K562 (cell line): ENCODE data around the gene PNPLA8. TPM values are rescaled to one million over a fixed set of nuclear protein-coding genes. Genes with fewer than 3 reads are reported as not detected.

Experiments
- ARNT ChIP-seq, 2 experiments: fragments of 450-650 bp; IDR thresholded peaks; 2 replicates each; pipeline ENCODE4 v1.6.1; 2016; ENCODE audit warnings: mild to moderate bottlenecking in 1 of 2
- CBFA2T2 ChIP-seq: fragments of 450-650 bp; conservative IDR thresholded peaks from 2 replicates; pipeline ENCODE4 v1.6.1; 2017; ENCODE audit warnings: mild to moderate bottlenecking
- FIP1L1 ChIP-seq: fragments of 200-400 bp; formaldehyde crosslinking; IDR thresholded peaks from 2 replicates; pipeline ENCODE4 v1.6.1; 2018; ENCODE audit warnings: mild to moderate bottlenecking, low read depth, low read length; ENCODE audit not compliant: poor library complexity, severe bottlenecking
- FOSL1 ChIP-seq: fragments of 200-800 bp; sonication (Bioruptor generic); conservative IDR thresholded peaks from 2 replicates; pipeline ENCODE4 v1.6.1; 2016; ENCODE audit warnings: missing genetic modification characterization, missing compliant biosample characterization
- GABPA ChIP-seq: fragments of 200-800 bp; sonication (Bioruptor generic); conservative IDR thresholded peaks from 2 replicates; pipeline ENCODE4 v1.6.1; 2016; ENCODE audit warnings: low read depth, missing genetic modification characterization, missing compliant biosample characterization
- GABPB2 ChIP-seq: fragments of 250-450 bp; sonication (Bioruptor Pico); conservative IDR thresholded peaks from 2 replicates; pipeline ENCODE4 v1.5.1; 2021; ENCODE audit warnings: mild to moderate bottlenecking
- GMEB1 ChIP-seq: fragments of 250-450 bp; sonication (Bioruptor Pico); IDR thresholded peaks from 2 replicates; pipeline ENCODE4 v1.4.0; 2020; ENCODE audit warnings: mild to moderate bottlenecking
- GTF2E2 ChIP-seq: fragments of 200-800 bp; sonication (Bioruptor generic); IDR thresholded peaks from 2 replicates; pipeline ENCODE4 v1.6.1; 2016; ENCODE audit warnings: missing genetic modification characterization, missing compliant biosample characterization
- HNRNPLL ChIP-seq: fragments of 200-400 bp; formaldehyde crosslinking; IDR thresholded peaks from 2 replicates; pipeline ENCODE4 v1.6.1; 2017; ENCODE audit warnings: low read length, low read depth, mild to moderate bottlenecking; ENCODE audit not compliant: poor library complexity, severe bottlenecking
- POLR2H ChIP-seq: IDR thresholded peaks from 2 replicates; pipeline ENCODE4 v1.6.1; 2016; ENCODE audit warnings: missing genetic modification characterization, low read depth, mild to moderate bottlenecking, control low read depth, missing compliant biosample characterization, moderate library complexity
- PRDM10 ChIP-seq: fragments of 450-650 bp; IDR thresholded peaks from 2 replicates; pipeline ENCODE4 v1.6.1; 2018; ENCODE audit not compliant: partially characterized antibody
- PRPF4 ChIP-seq: fragments of 200-400 bp; formaldehyde crosslinking; IDR thresholded peaks from one replicate; pipeline ENCODE4 v1.6.1; 2017; ENCODE audit warnings: low read length, low read depth, mild to moderate bottlenecking; ENCODE audit not compliant: insufficient read depth, poor library complexity, severe bottlenecking
- RAD21 ChIP-seq, 2 experiments: fragments of 250-450 bp in 1 of 2; fragments of 450-650 bp in 1 of 2; sonication (Bioruptor Pico) in 1 of 2; formaldehyde crosslinking in 1 of 2; IDR thresholded peaks in 1 of 2; conservative IDR thresholded peaks in 1 of 2; 2 replicates each; pipeline versions ENCODE4 v1.4.0 to v1.8.0; 2020 to 2022; ENCODE audit warnings: mild to moderate bottlenecking in 2 of 2, moderate library complexity in 1 of 2
- SRF ChIP-seq, 2 experiments: fragments of 250-450, 450-650 bp in 1 of 2; sonication (Bioruptor Pico) in 1 of 2; sonication (generic) in 1 of 2; formaldehyde crosslinking; IDR thresholded peaks; 2 replicates each; pipeline versions ENCODE4 v1.5.0 to v1.5.1; 2020 to 2022; ENCODE audit warnings: mild to moderate bottlenecking in 1 of 2, missing genetic modification reagents in 1 of 2
- TOE1 ChIP-seq, 2 experiments: fragments of 450-650 bp in 1 of 2; sonication (generic) in 1 of 2; formaldehyde crosslinking in 1 of 2; IDR thresholded peaks; 2 replicates each; pipeline versions ENCODE4 v1.7.1 to v1.8.0; 2016 to 2022; ENCODE audit warnings: borderline replicate concordance in 2 of 2, mild to moderate bottlenecking in 2 of 2, antibody characterized with exemption in 1 of 2, inconsistent platforms in 1 of 2, low read depth in 1 of 2, missing genetic modification reagents in 1 of 2, moderate library complexity in 1 of 2
- ZFX ChIP-seq: sonication (generic); formaldehyde crosslinking; IDR thresholded peaks from 2 replicates; pipeline ENCODE4 v1.8.0; 2022; ENCODE audit warnings: mild to moderate bottlenecking, missing genetic modification reagents, moderate library complexity
- ZNF175 ChIP-seq: fragments of 200-800 bp; sonication (Bioruptor generic); IDR thresholded peaks from 2 replicates; pipeline ENCODE4 v1.6.1; 2016; ENCODE audit warnings: low read depth, mild to moderate bottlenecking, missing genetic modification characterization, missing compliant biosample characterization
- ZNF644 ChIP-seq: fragments of 200-800 bp; sonication (Bioruptor generic); IDR thresholded peaks from 2 replicates; pipeline ENCODE4 v1.6.1; 2016; ENCODE audit warnings: low read depth, missing genetic modification characterization, missing compliant biosample characterization
- ZNF79 ChIP-seq: fragments of 250-450 bp; sonication (Bioruptor Pico); IDR thresholded peaks from 2 replicates; pipeline ENCODE4 v1.4.0; 2020; ENCODE audit warnings: low read depth, mild to moderate bottlenecking, moderate library complexity
- polyA plus RNA-seq, 8 experiments: library from polyadenylated mRNA; depleted of rRNA in 4 of 8; stranded (reverse) in 5 of 8; unstranded in 3 of 8; fragments of >200 nt; fragmentation: Nextera tagmentation in 2 of 8; fragmentation: Illumina TruSeq in 1 of 8; extraction: Ambion mirVana in 2 of 8; extraction: Trizol in 1 of 8; gene quantifications; 2 replicates each; pipeline versions ENCODE4 v1.2.1 to v1.2.3, GENCODE V29; 2011 to 2014; ENCODE audit warnings: inconsistent platforms in 1 of 8, missing spikeins in 1 of 8
- total RNA-seq, 7 experiments: library from RNA; depleted of rRNA in 6 of 7; stranded (reverse); fragments of >200 nt in 6 of 7; fragmentation: Illumina TruSeq in 2 of 7; extraction: Trizol in 2 of 7; gene quantifications; 2 replicates each; pipeline versions ENCODE4 v1.2.1 to v1.2.3, GENCODE V29; 2011 to 2021; ENCODE audit warnings: low replicate concordance in 1 of 7

Gene PNPLA8
- total and polyA plus RNA-seq, 9 of the 15 experiments (the other 6 are each of a cell fraction or from before 2014, with no cell fraction given): 12.8 to 27.6 (median 16.3) TPM

GRCh38 chr7:108569381-108570145 lies 43.6 kb upstream of the PNPLA8 start, which contains the start of the genes DNAJB9 and THAP5 (continued):
- TF ChIP-seq GMEB1 (CRISPR knock-in tag) (peak; percentile 69), TOE1 (IDR thresholded peaks at IDR 0.05; ENCODE audit: borderline replicate concordance) (peak; percentile 97), TOE1 (CRISPR knock-in tag; IDR thresholded peaks at IDR 0.05; ENCODE audit: borderline replicate concordance, low read depth) (no peak; the same call in 1 of the 2 replicates), ZNF79 (CRISPR knock-in tag) (no peak), GABPB2 (CRISPR knock-in tag) (peak; percentile 83; the same call in 1 of the 2 replicates), PRPF4 (peak; percentile 90), ZNF175 (peak; percentile 41; the same call in 1 of the 2 replicates), ZNF644 (no peak), ARNT (IDR thresholded peaks at IDR 0.05) (0 out of 4 replicates have a peak, but pooled peaks of 1 of the 2 experiments have one; percentile 13), GABPA (peak; percentile 99), HNRNPLL (peak; percentile 90), FIP1L1 (peak; percentile 87), PRDM10 (peak; percentile 6), GTF2E2 (tag) (peak; percentile 90), POLR2H (tag) (peak; percentile 96), ZFX (peak; percentile 99), FOSL1 (tag) (peak; percentile 59), CBFA2T2 (peak; percentile 91), SRF (CRISPR knock-in tag; IDR thresholded peaks at IDR 0.05) (peak in 1 of 2 experiments; percentile 95; a peak in 1 of 4 replicates), RAD21 (CRISPR knock-in tag; conservative IDR thresholded peaks at IDR 0.05 in 1 of 2, IDR thresholded peaks at IDR 0.05 in 1 of 2) (no peak)
